ENCODE results near the gene FAIM. TPM values are rescaled to one million over a fixed set of nuclear protein-coding genes. Genes with fewer than 3 reads are reported as not detected.
"Not testable (repeated sequence)": the region's sequence is repeated elsewhere in the genome, so short reads cannot be mapped to it uniquely, and the experiment has no call there.

Gene FAIM
- total and polyA plus RNA-seq, 10 donors = 2.6 to 11.1 (median 6.4) TPM

DNA sequence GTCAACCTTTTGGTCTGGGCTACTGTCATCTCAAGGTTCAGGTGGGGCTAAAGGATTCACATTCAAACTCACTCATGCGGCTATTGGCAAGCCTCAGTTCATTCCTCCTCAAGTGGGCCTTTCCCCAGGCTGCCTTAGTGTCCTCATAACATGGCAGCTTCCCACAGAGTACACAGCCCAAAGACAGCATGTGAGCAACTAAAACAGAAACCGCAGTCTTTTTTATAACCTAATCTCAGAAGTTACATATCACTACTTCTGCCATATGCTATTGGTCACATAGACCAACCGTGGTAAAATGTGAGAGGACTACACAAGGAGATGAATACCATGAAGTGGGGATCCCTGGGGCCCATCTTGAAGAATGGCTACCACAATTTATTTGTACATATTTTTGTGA is 10.0 kb upstream of the FAIM start:
- H3K4me1 ChIP-seq = peaks cover 0 to 18% (median 6%) of the 10 kb centered on the region in 6 donors
- TF ChIP-seq, protein P1, sequence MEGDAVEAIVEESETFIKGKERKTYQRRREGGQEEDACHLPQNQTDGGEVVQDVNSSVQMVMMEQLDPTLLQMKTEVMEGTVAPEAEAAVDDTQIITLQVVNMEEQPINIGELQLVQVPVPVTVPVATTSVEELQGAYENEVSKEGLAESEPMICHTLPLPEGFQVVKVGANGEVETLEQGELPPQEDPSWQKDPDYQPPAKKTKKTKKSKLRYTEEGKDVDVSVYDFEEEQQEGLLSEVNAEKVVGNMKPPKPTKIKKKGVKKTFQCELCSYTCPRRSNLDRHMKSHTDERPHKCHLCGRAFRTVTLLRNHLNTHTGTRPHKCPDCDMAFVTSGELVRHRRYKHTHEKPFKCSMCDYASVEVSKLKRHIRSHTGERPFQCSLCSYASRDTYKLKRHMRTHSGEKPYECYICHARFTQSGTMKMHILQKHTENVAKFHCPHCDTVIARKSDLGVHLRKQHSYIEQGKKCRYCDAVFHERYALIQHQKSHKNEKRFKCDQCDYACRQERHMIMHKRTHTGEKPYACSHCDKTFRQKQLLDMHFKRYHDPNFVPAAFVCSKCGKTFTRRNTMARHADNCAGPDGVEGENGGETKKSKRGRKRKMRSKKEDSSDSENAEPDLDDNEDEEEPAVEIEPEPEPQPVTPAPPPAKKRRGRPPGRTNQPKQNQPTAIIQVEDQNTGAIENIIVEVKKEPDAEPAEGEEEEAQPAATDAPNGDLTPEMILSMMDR (IDR thresholded peaks at IDR 0.05 in 8 of 11, conservative IDR thresholded peaks at IDR 0.05 in 3 of 11) = no peak
- TF ChIP-seq POLR2A (IDR thresholded peaks at IDR 0.05) (no peak), POLR2AphosphoS5 (IDR thresholded peaks at IDR 0.05) (no peak)
- DNase-seq = no peak
- peaks cover 0 to 17% (median 9%) of the 10 kb centered on the region in 8 donors for H3K9me3 ChIP-seq
- H3K27ac ChIP-seq = no peak overlapping the region
- intact Hi-C loops (cut with DNase I; ENCODE audit: low total_unique reads) = loop anchor here (10.0 kb wide), 1 partner anchor 76 kb away; no protein-coding TSS in a partner anchor
- H3K4me3 ChIP-seq = no peak overlapping the region
- H3K36me3 ChIP-seq = no peaks in the 10 kb centered on the region
- 91 to 97% (median 92%) methylated on average over 3 of the region's 3 CpGs for WGBS, 5 donors
- H3K27me3 ChIP-seq (replicated peaks in 1 of 7) = peaks cover 0 to 7% (median 0%) of the 10 kb centered on the region in 7 donors

DNA sequence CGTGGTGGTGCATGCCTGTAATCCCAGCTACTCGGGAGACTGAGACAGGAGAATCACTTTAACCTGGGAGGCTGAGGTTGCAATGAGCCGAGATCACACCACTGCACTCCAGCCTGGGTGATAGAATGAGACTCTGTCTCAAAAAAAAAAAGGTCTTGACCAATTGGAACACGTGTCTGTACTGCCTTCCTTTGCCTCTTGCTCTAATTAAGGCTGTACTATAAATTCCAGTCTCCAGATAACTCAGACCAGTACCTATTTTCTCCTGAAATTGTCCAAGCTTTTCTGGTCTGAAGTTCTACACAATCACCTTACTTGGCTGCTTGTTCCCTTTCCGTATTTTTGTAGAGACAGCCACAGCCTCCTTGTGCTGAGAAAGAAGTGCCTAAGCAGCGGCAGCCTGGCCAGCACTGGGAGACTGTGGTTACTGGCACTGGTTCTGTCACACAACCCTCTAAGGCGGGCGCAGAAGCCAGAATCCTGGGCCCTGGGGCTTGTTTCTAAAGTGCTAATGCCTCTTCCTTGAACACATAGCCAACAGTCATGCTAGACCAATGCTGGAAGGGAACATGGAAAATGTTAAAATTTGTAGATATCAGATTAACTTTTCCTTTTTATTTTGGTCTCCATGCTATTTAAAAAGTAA is 8.3 kb upstream of the FAIM start:
- Histone ChIP-seq H3K36me3 (no peaks in the 10 kb centered on the region), H3K4me3 (no peak overlapping the region), H3K9me3 (peaks cover 0 to 17% (median 9%) of the 10 kb centered on the region in 8 donors), H3K27ac (no peak overlapping the region), H3K4me1 (peaks cover 0 to 1% (median 0%) of the 10 kb centered on the region in 6 donors), H3K27me3 (replicated peaks in 1 of 7) (no peaks in the 10 kb centered on the region)
- 64 to 91% (median 79%) methylated on average over 8 of the region's 8 CpGs for WGBS, 5 donors
- no peak for DNase-seq
- intact Hi-C loops (cut with DNase I; ENCODE audit: low total_unique reads) = no loop called here
- TF ChIP-seq POLR2A (IDR thresholded peaks at IDR 0.05) = no peak
- no peak for TF ChIP-seq POLR2AphosphoS5 (IDR thresholded peaks at IDR 0.05)
- TF ChIP-seq, protein P1 (IDR thresholded peaks at IDR 0.05 in 8 of 11, conservative IDR thresholded peaks at IDR 0.05 in 3 of 11) = no peak

DNA sequence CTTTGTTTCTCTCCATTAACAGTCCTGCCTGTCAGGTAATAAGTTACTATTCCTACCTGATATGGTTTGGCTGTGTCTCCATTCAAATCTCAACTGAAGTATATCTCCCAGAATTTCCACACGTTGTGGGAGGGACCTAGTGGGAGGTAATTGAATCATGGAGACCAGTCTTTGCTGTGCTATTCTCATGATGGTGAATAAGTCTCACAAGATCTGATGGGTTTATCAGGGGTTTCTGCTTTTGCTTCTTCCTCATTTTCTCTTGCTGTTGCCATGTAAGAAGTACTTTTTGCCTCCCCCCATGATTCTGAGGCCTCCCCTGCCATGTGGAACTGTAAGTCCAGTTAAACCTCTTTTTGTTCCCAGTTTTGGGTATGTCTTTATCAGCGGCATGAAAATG is 6.9 kb upstream of the FAIM start:
- H3K4me1 ChIP-seq; H3K36me3 ChIP-seq; DNase-seq; H3K4me3 ChIP-seq; H3K27ac ChIP-seq; intact Hi-C loops (cut with DNase I; ENCODE audit: low total_unique reads); H3K27me3 ChIP-seq (replicated peaks in 1 of 7): not testable (repeated sequence)
- 79 to 89% (median 81%) methylated on average over 2 of the region's 2 CpGs for WGBS, 5 donors
- peaks cover 0 to 17% (median 9%) of the 10 kb centered on the region in 8 donors for H3K9me3 ChIP-seq

DNA sequence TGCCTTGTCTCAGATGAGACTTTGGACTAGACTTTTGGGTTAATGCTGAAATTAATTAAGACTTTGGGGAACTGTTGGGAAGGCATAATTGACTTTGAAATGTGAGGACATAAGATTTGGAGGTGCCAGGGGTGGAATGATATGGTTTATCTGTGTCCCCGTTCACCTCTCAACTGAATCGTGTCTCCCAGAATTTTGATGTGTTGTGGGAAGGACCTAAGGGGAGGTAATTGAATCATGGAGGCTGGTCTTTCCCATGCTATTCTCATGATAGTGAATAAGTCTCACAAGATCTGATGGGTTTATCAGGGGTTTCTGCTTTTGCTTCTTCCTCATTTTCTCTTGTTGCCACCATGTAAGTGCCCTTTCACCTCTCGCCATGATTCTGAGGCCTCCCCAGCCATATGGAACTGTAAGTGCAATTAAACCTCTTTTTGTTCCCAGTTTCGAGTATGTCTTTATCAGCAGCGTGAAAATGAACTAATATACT is 4.4 kb upstream of the FAIM start:
- H3K4me3 ChIP-seq; H3K27me3 ChIP-seq (replicated peaks in 1 of 7); intact Hi-C loops (cut with DNase I; ENCODE audit: low total_unique reads); H3K36me3 ChIP-seq; H3K27ac ChIP-seq; DNase-seq: not testable (repeated sequence)
- WGBS, 5 donors = 93 to 99% (median 96%) methylated on average over 5 of the region's 5 CpGs
- Histone ChIP-seq H3K4me1 (peaks cover 0 to 10% (median 8%) of the 10 kb centered on the region in 6 donors), H3K9me3 (peaks cover 0 to 12% (median 7%) of the 10 kb centered on the region in 8 donors)

DNA sequence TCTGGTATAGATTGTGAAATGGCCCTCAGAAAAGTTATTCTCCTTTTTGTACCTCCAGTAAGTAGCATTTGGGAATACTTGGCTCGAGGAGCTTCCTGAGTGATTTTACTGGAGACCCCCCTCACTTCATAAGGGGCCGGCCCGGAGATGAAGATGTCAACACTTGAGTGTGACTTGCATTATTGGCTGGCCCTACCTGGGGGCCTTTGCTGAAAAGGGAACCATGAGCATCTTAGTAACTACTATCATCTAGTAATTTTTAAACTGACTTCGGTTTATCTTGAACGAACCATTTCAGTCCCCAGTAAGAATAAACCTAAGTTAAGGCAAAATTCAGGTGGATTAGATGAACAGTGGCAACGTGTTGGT is 1.3 kb downstream of the FAIM start:
- H3K36me3 ChIP-seq = no peaks in the 10 kb centered on the region
- intact Hi-C loops (cut with DNase I; ENCODE audit: low total_unique reads) = no loop called here
- peak overlapping the region in 4 of 8 donors; percentile 63 to 91 (median 70) for H3K4me3 ChIP-seq
- TF ChIP-seq, protein P1 (IDR thresholded peaks at IDR 0.05 in 8 of 11, conservative IDR thresholded peaks at IDR 0.05 in 3 of 11) = no peak
- TF ChIP-seq POLR2AphosphoS5 (IDR thresholded peaks at IDR 0.05) = no peak
- no peak for TF ChIP-seq POLR2A (IDR thresholded peaks at IDR 0.05)
- no peaks in the 10 kb centered on the region for H3K9me3 ChIP-seq
- H3K4me1 ChIP-seq = peaks cover 4 to 21% (median 15%) of the 10 kb centered on the region in 6 donors
- 54 to 80% (median 67%) methylated on average over 6 of the region's 6 CpGs for WGBS, 5 donors
- DNase-seq = no peak
- peak overlapping the region in 5 of 8 donors; percentile 88 to 96 (median 92) for H3K27ac ChIP-seq
- H3K27me3 ChIP-seq (replicated peaks in 1 of 7) = no peaks in the 10 kb centered on the region
